HT-29 (cell line): Measurements from ENCODE around the gene KRTAP10-4. TPM values are rescaled to one million over a fixed set of nuclear protein-coding genes. Genes with fewer than 3 reads are reported as not detected.
"Not testable (repeated sequence)": the region's sequence is repeated elsewhere in the genome, so short reads cannot be mapped to it uniquely, and the experiment has no call there.

ENCODE experiments used
- DNase-seq: peaks from one replicate; pipeline ENCODE4 v3.0.0-alpha.2; 2015; ENCODE audit warnings: low spot score
- total RNA-seq: library from RNA; depleted of rRNA; stranded (reverse); fragments of >200 nt; shearing (Covaris generic); gene quantifications from 2 replicates; pipeline ENCODE4 v1.2.3, GENCODE V29; 2014

The KRTAP10-4 gene
- total RNA-seq, 1 experiment from 2014 or later: not detected

- DNase-seq: no peak
These were observed 5.7 kb downstream of the KRTAP10-4 start for GRCh38 chr21:44579056-44579832.

GRCh38 chr21:44579833-44580144, 6.3 kb downstream of the KRTAP10-4 start:
- no peak for DNase-seq

DNA sequence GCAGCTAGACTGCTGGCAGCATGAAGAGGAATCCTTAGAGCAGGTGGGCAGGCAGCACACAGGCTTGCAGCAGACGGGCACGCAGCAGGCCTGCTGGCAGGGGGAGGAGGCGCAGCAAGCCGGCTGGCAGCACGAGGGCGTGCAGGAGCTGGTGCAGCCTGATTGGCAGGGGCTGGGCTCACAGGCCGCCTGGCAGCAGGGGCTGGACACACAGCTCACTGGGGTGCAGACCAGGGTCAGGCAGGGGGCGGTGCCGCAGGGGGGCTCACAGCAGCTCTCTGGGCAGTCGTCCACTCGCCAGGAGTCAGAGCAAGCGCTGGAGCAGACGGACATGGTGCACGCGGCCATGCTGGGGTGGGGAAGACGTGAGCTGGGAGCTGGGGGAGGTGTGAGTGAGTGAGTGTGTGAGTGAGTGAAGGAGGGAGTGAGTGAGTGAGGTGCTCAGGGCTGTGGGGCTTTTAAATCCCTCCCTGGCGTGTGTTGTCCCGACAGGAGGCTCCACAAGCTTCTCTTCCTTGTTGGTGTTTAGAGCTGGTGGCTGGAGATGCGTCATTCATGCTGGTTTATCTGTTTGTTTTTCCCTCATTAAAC, 6.8 kb downstream of the KRTAP10-4 start, which contains the start of gene KRTAP10-5:
KRTAP10-5 (minus strand) TSS at position 374 of the 591 bp plus-strand sequence; CDS start at position 348, 26 bp downstream.
- not testable (repeated sequence) for DNase-seq

GRCh38 chr21:44581158-44581557, 7.6 kb downstream of the KRTAP10-4 start:
- DNase-seq: no peak

GRCh38 chr21:44582055-44582454, 8.5 kb downstream of the KRTAP10-4 start:
- no peak for DNase-seq

DNA sequence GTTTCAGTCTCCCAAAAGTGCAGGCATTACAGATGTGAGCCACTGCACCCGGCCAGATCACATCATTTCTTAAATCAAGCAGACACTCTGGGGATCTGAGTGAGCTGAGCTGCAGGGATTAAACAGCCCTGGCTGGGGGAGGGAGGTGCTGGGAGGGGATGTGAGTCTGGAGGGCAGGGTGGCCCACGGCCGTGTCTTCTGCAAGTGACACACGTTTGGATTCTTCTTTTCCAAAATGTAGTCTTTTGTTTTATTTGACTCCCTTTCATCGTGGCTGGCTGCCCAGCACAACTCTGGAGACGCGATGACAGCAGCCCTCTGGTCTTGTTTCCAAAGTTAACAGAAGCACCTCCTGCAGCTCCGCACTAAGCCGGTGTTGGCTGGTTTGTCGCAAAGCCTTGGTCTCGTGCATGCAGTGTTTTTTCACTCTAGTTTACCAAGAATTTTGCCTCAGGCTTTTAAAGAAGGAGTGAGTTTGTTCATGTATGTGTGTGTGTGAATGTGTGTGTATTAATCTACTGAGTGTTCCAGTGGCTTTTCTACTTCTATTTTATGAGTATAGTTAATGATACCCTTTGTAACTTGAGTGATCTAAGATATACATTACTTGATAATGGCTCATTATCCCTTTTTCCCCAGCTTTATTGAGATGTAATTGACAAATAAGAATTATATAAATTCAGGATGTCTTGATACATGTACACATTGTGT, 9.7 kb downstream of the KRTAP10-4 start:
- DNase-seq: no peak

GRCh38 chr21:44583800-44584147, 10.2 kb downstream of the KRTAP10-4 start:
- DNase-seq: no peak

GRCh38 chr21:44585892-44586291, 12.4 kb downstream of the KRTAP10-4 start:
- no peak for DNase-seq

DNA sequence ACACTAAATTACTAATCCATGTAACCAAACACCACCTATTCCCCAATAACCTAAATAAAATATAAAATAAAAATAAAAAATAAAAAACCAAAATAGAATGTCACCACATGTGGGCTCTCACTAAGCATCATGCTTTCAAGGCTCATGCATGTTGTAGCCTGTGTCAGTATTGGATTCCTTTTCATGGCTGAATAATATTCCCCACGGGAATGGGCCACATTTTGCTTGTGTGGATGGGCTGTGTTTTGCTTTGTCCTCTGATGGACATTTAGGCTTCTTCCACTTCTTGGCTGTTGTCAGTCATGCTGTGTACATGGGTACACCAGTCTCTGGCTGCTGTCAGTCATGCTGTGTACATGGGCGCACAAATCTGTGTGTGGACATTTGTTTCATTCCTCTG, 15.6 kb downstream of the KRTAP10-4 start:
- no peak for DNase-seq

GRCh38 chr21:44589586-44590305, 16.2 kb downstream of the KRTAP10-4 start:
- DNase-seq: no peak

- no peak for DNase-seq
These were observed 16.8 kb downstream of the KRTAP10-4 start for GRCh38 chr21:44590311-44590721.

DNA sequence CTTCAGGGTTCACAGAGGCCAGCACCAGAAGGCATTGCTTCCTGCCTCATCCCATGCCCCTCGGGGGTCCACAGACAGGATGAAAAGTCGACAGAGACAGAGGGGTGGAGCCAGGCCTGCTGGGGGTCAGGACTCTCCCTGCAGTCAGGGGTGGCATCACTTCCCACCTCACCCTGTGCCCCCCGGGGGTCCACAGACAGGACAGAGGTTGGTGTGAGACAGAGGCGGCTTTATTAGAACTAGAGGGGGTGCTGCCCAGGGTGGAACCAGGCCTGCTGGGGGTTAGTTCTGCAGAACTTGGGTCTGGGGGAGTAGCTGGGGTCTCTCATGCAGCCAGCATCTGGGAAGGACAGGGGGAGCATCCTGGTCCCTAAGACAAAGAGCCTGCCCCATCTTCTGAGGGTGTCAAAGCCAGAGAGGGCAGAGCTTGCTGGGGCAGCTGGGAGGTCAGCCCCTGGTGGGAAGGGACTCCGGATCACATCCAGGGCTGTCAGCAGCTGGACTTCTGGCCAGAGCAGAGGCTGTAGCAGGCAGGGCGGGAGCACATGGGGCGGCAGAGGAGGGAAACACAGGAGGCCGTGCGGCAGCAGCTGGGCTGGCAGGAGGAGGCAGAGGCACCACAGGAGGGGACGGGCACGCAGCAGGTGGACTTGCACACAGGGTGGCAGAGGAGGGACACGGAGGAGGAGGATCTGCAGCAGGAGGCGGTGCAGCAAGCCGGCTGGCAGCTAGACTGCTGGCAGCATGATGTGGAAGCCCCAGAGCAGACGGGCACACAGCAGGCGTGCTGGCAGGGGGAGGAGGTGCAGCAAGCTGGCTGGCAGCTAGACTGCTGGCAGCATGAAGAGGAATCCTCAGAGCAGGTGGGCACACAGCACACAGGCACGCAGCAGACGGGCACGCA, 17.6 kb downstream of the KRTAP10-4 start:
- not testable (repeated sequence) for DNase-seq

DNA sequence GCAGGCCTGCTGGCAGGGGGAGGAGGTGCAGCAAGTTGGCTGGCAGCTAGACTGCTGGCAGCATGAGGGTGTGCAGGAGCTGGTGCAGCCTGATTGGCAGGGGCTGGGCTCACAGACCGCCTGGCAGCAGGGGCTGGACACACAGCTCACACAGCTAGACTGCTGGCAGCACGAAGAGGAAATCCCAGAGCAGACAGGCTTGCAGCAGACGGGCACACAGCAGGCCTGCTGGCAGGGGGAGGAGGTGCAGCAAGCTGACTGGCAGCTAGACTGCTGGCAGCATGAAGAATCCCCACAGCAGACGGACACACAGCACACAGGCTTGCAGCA, 18.2 kb downstream of the KRTAP10-4 start:
- not testable (repeated sequence) for DNase-seq

- no peak for DNase-seq
These were observed 19.1 kb downstream of the KRTAP10-4 start, which contains the start of gene KRTAP10-6 for GRCh38 chr21:44592446-44593311. Gene KRTAP10-6 (minus strand): TSS chr21:44592505. CDS start chr21:44592484, 21 bp downstream.

DNA sequence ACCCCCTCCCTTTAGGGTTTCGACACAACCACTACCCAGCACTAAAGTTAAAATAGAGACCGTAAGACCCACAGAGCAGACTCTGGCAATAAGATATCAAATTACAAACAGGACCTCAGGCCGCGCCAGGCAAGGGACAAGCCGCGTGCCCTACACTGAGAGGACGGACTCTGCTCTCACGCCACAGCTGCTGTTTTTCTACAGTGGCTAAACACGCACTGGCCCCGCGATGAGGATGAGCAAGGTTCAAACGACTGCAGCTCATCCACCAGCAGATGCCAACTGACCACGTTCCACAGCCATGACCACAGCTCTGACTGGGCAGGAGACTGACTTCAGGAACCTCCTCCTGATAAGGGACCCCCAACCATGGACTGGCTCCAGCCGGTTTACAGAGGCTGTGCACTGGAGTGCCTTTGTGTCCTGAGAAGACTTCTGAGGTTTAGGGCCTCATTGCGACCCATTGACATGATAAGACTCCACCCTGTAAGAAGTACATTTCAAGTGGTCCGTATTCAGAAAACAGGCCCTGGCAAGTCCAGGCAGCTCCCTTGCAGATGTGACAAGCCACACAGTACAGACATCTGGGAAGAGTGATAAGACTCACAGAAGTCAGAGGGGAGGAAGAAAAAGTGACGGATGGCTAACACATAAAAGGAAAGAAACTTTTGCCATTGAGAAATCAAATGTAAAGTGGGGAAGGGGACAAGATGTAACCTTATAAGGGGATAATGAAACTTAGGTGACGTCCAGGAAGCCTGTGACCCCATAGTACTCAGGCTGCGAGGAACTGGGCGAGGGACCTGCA, 20.3 kb downstream of the KRTAP10-4 start:
- no peak for DNase-seq

DNA sequence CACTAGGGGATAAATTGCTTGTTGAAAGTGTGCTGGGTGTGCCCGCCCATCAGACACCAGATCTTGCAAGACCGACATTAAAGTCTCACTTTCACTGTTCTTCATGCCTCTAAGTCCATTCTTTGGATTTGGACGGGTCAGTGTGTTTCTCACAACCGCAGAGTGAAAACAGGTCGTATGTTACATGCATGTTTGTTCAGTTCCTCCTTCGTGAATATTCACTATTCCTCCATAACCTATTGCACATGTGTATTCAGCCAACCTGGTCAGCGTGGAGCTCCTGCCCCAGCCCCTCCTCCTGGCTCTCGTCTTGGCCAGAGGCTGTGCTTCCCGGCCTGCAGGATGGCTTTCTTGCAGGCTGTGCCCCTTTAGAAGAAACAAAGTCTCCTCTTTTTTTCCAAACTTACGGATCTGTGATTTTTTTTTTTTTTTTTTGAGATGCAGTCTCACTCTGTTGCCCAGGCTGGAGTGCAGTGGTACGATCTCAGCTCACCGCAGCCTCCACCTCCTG, 20.9 kb downstream of the KRTAP10-4 start:
- DNase-seq: no peak

DNA sequence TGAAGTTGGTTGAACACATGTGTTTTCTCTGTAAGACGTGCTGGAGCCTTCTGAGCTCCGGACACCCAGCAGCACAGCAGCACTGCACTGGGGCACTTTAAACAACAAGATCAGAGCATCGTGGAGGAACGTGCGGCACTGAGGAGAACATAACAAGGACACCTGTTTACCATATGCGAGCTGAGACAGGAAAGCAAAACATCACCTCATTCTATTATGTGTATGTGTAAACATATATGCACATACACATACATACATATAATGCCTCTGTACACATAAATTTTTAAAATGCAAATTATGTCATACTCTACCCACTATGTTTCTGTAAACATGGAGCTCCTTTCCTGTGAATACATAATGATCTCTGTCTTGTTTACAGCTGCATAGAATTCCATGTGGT, 22.0 kb downstream of the KRTAP10-4 start:
- DNase-seq: no peak

- DNase-seq: no peak
These were observed 22.7 kb downstream of the KRTAP10-4 start for GRCh38 chr21:44596068-44596725.
